ENCODE data around the gene MPP2.

GRCh38 chr17:43880420-43880991 is 26.8 kb downstream of the MPP2 start:
- TF ChIP-seq CTCF (IDR thresholded peaks at IDR 0.05) (no peak), POLR2A (IDR thresholded peaks at IDR 0.05) (no peak)
